T47D (cell line): ENCODE measurements around the gene CCDC117.
"Not testable (repeated sequence)": the region's sequence is repeated elsewhere in the genome, so short reads cannot be mapped to it uniquely, and the experiment has no call there.

ENCODE experiments used
- DNase-seq, 2 experiments: peaks; one replicate each; pipeline versions ENCODE4 v3.0.0 to v3.0.0-alpha.2; 2011 to 2012; ENCODE audit warnings: low read depth in 1 of 2, low spot score in 1 of 2
- JUND ChIP-seq: IDR thresholded peaks from 2 replicates; pipeline ENCODE4 v1.6.1; 2012; ENCODE audit warnings: low read depth
- in situ Hi-C: cut with HindIII; loops from 2 replicates; pipeline ENCODE4 v1.10.0; 2016; ENCODE audit warnings: low sequenced_read_pairs, low pct_unique_long_range_greater_than_20kb

CCDC117 gene

GRCh38 chr22:28799606-28800307 lies 27.3 kb downstream of the CCDC117 start:
- no peak for DNase-seq

DNA sequence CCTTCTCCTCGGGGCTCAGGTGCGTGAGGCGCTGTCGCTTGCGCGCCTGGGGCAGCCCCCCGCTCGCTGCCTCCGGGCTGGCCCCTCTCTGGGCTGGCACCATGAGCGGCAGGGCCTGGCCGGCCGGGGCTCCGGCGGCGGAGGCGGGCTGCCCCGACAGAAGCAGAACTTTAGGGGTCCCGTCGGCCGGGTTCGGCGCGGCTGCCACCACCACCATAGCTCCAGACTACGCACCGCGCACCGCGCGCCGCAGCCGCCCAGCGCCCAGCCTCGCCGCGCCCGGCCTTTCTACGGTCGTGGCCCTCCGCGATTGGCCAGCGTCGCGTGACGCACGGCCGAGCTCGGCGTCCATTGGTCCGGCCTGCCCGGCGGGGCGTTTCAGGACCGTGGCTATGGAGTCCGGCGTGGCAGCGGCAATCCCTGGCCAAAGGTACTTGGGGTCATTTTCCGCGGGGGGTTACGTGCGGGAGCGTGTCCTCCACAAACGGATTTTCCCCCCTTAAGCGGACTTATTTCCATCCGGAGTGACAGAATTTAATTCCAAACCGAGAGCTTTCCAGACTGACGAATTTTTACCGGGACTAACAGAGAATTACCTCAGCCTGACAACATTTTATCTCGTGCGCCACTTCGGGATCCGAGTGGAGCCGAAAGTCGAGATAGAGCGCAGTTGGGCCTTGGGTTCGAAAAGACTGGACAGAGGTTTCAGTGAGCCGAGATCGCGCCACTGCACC lies 28.0 kb downstream of the CCDC117 start, which contains the start of gene XBP1:
Gene XBP1 (minus strand): TSS at position 262 of the 734 bp plus-strand sequence.
- in situ Hi-C loops = no loop called here
- DNase-seq = peak; percentile 88 to 96
- TF ChIP-seq JUND = no peak

More at GRCh38 chr22:28799606-28800307, 27.3 kb downstream of the CCDC117 start:
- in situ Hi-C loops = no loop called here
- 0 out of 2 replicates have a peak, but pooled peaks have one; percentile 1 for TF ChIP-seq JUND

DNA sequence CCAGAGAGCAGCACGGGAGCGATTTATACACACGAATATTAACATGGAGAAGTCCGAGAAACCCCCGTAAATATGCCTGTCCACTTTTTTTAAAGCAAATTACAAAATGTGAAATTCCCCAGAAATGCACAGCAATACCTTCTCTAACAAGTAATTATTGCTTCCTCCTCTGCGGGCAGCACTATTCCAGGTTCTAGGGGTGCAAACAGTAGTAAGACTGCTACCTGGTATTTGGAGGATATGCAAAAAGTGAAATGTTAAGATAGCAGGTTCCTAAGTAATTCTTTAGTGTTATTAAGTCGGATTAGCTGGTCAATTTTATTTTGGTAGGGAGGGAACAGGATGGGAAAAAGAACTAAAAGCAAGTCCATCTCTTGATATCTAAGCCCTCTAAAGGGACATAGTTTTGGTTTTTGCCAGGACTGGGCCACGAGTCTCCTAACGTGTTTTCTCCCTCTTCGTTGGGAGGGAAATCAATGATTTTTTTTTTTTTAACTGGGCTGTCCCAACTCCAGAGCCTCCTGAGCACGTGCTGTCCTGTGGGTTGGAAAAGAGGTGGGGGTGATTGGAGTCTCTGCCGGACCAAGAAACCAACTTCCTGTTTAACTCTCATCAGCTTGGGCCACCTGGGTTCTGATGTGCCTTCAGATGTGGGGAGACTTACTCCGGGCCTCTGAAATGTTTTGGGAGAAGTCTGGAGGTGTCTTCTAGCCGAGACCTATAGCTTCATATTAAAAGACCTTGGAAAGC lies 29.5 kb downstream of the CCDC117 start:
- in situ Hi-C loops = no loop called here
- TF ChIP-seq JUND = no peak
- peak in 1 of 2 experiments; percentile 95 for DNase-seq

- peak in 1 of 2 experiments; percentile 57 for DNase-seq
- no peak for TF ChIP-seq JUND
- in situ Hi-C loops = no loop called here
Observed at GRCh38 chr22:28802595-28803123, 30.2 kb downstream of the CCDC117 start.

DNA sequence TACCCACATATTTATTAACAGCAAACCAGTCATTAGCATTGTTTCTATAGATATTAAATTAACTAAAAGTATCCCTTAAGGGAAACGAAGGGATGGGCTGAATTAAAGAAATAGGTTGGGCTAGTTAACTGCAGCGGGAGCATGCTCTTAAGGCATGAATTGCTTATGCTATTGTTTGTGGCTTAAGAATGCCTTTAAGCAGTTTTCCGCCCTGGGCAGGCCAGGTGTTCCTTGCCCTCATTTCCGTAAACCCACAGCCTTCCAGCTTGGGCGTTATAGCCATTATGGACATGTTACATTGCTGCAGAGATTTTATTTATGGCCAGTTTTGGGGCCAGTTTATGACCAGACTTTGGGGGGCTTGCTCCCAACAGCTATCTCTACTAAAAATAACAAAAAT lies 32.9 kb downstream of the CCDC117 start:
- peak in 1 of 2 experiments; percentile 73 for DNase-seq
- in situ Hi-C loops = not testable (repeated sequence)

DNA sequence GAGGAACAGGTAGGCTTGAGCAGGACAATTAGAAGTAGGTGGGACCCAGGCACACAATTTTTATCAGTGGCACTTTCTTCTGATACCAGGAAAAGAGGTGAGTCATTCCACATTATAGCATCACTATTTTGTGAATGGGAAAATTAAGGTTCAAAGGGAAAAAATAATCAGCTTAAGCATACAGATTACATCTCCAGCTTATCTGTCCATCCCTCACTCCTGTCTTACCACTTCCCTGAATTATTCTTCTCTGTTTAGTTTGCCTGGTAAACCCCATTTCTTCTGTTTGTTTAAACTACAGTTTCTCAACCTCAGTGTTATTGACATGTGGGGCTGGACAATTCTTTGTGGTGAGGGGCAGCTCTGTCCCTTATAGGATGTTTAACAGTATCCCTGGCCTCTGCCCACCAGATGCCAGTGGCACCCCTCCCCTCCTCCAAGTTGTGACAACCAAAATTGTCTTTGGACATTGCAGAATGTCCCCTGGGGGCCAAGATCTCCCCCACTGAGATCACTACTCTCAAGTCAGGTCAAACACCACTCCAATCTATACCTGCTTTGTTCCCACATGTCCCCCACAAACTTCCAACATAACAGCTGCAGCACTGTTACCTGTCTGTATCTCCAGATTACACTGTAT lies 36.3 kb downstream of the CCDC117 start:
- DNase-seq = peak in 1 of 2 experiments; percentile 89
- in situ Hi-C loops = no loop called here
- TF ChIP-seq JUND = peak; percentile 6; the same call in 1 of the 2 replicates

- in situ Hi-C loops = no loop called here
- no peak for TF ChIP-seq JUND
- DNase-seq = no peak
Observed at GRCh38 chr22:28810821-28811491, 38.5 kb downstream of the CCDC117 start.

- in situ Hi-C loops = no loop called here
- no peak for DNase-seq
- TF ChIP-seq JUND = no peak
Observed at GRCh38 chr22:28812516-28812915, 40.0 kb downstream of the CCDC117 start.

GRCh38 chr22:28813772-28814518 lies 41.5 kb downstream of the CCDC117 start:
- in situ Hi-C loops = no loop called here
- DNase-seq = peak; percentile 46 to 99
- peak; percentile 76; the same call in 1 of the 2 replicates for TF ChIP-seq JUND

GRCh38 chr22:28815111-28815510 lies 42.6 kb downstream of the CCDC117 start:
- no peak for TF ChIP-seq JUND
- no peak for DNase-seq
- in situ Hi-C loops = no loop called here

DNA sequence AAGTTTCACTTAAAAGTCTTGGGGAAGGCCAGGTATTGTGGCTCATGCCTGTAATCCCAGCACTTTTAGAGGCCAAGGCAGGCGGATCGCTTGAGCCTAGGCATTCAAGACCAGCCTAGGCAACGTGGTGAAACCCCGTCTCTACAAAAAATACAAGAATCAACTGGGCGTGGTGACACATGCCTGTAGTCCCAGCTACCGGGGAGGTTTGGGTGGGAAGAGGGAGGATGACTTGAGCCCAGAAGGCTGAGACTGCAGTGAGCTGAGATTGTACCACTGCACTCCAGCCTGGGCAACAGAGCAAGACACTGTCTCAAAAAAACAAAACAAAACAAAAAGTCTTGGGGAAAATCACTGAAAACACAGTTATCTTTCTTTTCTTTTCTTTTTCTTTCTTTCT lies 43.2 kb downstream of the CCDC117 start:
- DNase-seq = peak in 1 of 2 experiments; percentile 73
- in situ Hi-C loops = no loop called here
- no peak for TF ChIP-seq JUND
